ENCODE measurements around the gene SAYSD1.

DNA sequence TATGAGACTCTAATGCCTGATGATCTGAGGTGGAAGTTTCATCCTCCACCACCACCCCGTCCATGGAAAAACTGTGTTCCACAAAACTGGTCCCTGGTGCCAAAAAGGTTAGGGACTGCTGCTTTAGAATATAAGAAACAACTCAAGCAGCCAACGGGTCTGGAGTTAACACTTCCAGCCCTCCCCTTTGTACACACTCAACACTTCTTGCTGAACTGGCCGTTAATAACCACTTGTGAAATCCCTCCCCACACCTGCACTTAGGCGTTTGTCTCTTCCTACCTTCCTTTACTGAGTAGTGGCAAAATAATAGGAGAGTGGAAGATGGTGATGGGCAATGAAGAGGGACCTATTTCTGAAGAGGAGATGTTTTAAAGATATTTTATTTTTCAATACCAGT lies 10.5 kb downstream of the SAYSD1 start:
- TF ChIP-seq, protein P1, sequence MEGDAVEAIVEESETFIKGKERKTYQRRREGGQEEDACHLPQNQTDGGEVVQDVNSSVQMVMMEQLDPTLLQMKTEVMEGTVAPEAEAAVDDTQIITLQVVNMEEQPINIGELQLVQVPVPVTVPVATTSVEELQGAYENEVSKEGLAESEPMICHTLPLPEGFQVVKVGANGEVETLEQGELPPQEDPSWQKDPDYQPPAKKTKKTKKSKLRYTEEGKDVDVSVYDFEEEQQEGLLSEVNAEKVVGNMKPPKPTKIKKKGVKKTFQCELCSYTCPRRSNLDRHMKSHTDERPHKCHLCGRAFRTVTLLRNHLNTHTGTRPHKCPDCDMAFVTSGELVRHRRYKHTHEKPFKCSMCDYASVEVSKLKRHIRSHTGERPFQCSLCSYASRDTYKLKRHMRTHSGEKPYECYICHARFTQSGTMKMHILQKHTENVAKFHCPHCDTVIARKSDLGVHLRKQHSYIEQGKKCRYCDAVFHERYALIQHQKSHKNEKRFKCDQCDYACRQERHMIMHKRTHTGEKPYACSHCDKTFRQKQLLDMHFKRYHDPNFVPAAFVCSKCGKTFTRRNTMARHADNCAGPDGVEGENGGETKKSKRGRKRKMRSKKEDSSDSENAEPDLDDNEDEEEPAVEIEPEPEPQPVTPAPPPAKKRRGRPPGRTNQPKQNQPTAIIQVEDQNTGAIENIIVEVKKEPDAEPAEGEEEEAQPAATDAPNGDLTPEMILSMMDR (IDR thresholded peaks at IDR 0.05), result no peak
- no peak for TF ChIP-seq EP300 (IDR thresholded peaks at IDR 0.05)
- TF ChIP-seq POLR2A (IDR thresholded peaks at IDR 0.05), result no peak
- TF ChIP-seq POLR2AphosphoS5 (IDR thresholded peaks at IDR 0.05), result no peak

All from stomach (tissue), 4 donors.